H1 (cell line): Measurements from ENCODE around the gene ORC5. TPM values are rescaled to one million over a fixed set of nuclear protein-coding genes. Genes with fewer than 3 reads are reported as not detected.

Source experiments
- BACH1 ChIP-seq: IDR thresholded peaks from 2 replicates; pipeline ENCODE4 v1.6.1; 2012; ENCODE audit warnings: low read length, improper control_type of control experiment
- CTBP2 ChIP-seq: IDR thresholded peaks from 2 replicates; pipeline ENCODE4 v1.7.0; 2011; ENCODE audit warnings: borderline replicate concordance, mild to moderate bottlenecking, moderate library complexity, mixed read lengths, low read length; ENCODE audit not compliant: insufficient read depth, insufficient read length
- RAD21 ChIP-seq, 2 experiments: IDR thresholded peaks in 1 of 2; conservative IDR thresholded peaks in 1 of 2; 2 replicates each; pipeline ENCODE4 v1.6.1; 2011; ENCODE audit warnings: low read depth in 2 of 2, low read length in 2 of 2, improper control_type of control experiment in 1 of 2, inconsistent platforms in 1 of 2, mild to moderate bottlenecking in 1 of 2, moderate library complexity in 1 of 2
- TAF1 ChIP-seq: IDR thresholded peaks from 2 replicates; pipeline ENCODE4 v1.6.1; 2011; ENCODE audit warnings: mild to moderate bottlenecking, low read depth, low read length
- polyA plus RNA-seq, 7 experiments: library from polyadenylated mRNA; depleted of rRNA in 3 of 7; stranded (reverse) in 5 of 7; unstranded in 2 of 7; fragments of >200 nt in 5 of 7; fragments of 200-250 nt in 2 of 7; gene quantifications; 1 replicate in 5 of 7; 2 replicates in 1 of 7; 4 replicates in 1 of 7; pipeline versions ENCODE4 v1.2.1 to v1.2.3, GENCODE V29; 2011 to 2013; ENCODE audit warnings: missing spikeins in 2 of 7, mixed read lengths in 2 of 7
- total RNA-seq: library from RNA; stranded (reverse); fragmentation: NEBNext Ultra II Directional; extraction: Animal tissue kit (Norgen Biotek cat#: 25700); gene quantifications from 2 replicates; pipeline ENCODE4 v1.2.1, GENCODE V29; 2021
- TF ChIP-seq, protein P1 (sequence below), 3 experiments: IDR thresholded peaks; 1 replicate in 2 of 3; 2 replicates in 1 of 3; pipeline versions ENCODE4 v1.5.1 to v1.6.1; 2011; ENCODE audit warnings: low read length in 3 of 3, mild to moderate bottlenecking in 3 of 3, inconsistent platforms in 2 of 3, low read depth in 1 of 3, moderate library complexity in 1 of 3; ENCODE audit not compliant: insufficient read depth in 1 of 3; ENCODE audit errors: control extremely low read depth in 1 of 3

Gene ORC5
- total and polyA plus RNA-seq, 2 of the 8 experiments (the other 6 are each of a cell fraction or from before 2014, with no cell fraction given): 7.7 to 19.9 TPM

DNA sequence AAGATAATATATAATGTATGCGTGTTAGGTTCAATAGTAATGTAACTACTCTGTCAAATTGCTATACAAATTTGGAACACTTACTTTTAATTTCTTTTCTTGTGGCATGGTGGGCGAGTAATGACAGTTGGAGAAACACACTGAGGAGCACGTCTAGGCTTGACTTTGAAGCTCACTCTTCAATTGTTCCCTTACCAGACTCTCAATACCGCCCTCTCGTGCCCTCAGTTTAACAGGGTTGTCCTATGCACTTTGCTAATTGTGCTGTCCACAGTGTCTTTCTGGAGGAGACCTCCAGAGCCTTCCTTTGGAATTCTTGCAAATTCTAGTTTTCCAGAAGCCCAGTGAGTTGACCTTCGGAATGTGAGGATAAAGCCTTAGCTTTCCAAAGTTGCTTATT lies 111.1 kb downstream of the ORC5 start (continued):
- TF ChIP-seq, protein P1, sequence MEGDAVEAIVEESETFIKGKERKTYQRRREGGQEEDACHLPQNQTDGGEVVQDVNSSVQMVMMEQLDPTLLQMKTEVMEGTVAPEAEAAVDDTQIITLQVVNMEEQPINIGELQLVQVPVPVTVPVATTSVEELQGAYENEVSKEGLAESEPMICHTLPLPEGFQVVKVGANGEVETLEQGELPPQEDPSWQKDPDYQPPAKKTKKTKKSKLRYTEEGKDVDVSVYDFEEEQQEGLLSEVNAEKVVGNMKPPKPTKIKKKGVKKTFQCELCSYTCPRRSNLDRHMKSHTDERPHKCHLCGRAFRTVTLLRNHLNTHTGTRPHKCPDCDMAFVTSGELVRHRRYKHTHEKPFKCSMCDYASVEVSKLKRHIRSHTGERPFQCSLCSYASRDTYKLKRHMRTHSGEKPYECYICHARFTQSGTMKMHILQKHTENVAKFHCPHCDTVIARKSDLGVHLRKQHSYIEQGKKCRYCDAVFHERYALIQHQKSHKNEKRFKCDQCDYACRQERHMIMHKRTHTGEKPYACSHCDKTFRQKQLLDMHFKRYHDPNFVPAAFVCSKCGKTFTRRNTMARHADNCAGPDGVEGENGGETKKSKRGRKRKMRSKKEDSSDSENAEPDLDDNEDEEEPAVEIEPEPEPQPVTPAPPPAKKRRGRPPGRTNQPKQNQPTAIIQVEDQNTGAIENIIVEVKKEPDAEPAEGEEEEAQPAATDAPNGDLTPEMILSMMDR (IDR thresholded peaks at IDR 0.05; ENCODE audit: control extremely low read depth in 1 of 3, insufficient read depth in 1 of 3, low read depth in 1 of 3, low read length in 3 of 3): peak in 2 of 3 experiments; percentile 16 to 43; a peak in 2 of 4 replicates
- TF ChIP-seq TAF1 (no peak), CTBP2 (no peak), RAD21 (IDR thresholded peaks at IDR 0.05 in 1 of 2, conservative IDR thresholded peaks at IDR 0.05 in 1 of 2; ENCODE audit: low read depth in 2 of 2, low read length in 2 of 2) (peak; percentile 35 to 51; a peak in 3 of 4 replicates), BACH1 (no peak)
